Endodermal cell (in vitro differentiated cells): ENCODE results near the gene CLCA2. TPM values are rescaled to one million over a fixed set of nuclear protein-coding genes. Genes with fewer than 3 reads are reported as not detected.

ENCODE experiments used
- DNase-seq: peaks from one replicate; pipeline ENCODE4 v3.0.0-alpha.2; 2017
- H3K27ac ChIP-seq: 2 replicates; pipeline ENCODE4 v1.5.1; 2013; ENCODE audit warnings: mild to moderate bottlenecking, low read depth, low read length, moderate library complexity
- H3K27me3 ChIP-seq: 2 replicates; pipeline ENCODE4 v1.6.1; 2013; ENCODE audit warnings: mild to moderate bottlenecking, low read length, moderate library complexity; ENCODE audit not compliant: insufficient read depth, control insufficient read depth, poor library complexity, severe bottlenecking
- H3K36me3 ChIP-seq: 2 replicates; pipeline ENCODE4 v1.7.0; 2013; ENCODE audit warnings: mild to moderate bottlenecking, low read length, moderate library complexity; ENCODE audit not compliant: control insufficient read depth, insufficient read depth
- H3K4me1 ChIP-seq: one replicate; pipeline ENCODE4 v1.7.0; 2013; ENCODE audit warnings: low read length; ENCODE audit not compliant: control insufficient read depth, insufficient read depth
- H3K4me3 ChIP-seq: 2 replicates; pipeline ENCODE4 v1.5.1; 2013; ENCODE audit warnings: mild to moderate bottlenecking, low read length, moderate library complexity
- H3K9ac ChIP-seq: 2 replicates; pipeline ENCODE4 v1.6.1; 2013; ENCODE audit warnings: mild to moderate bottlenecking, low read length, moderate library complexity; ENCODE audit not compliant: poor library complexity, severe bottlenecking; ENCODE audit errors: extremely low read depth
- H3K9me3 ChIP-seq: 2 replicates; pipeline ENCODE4 v1.6.1; 2013; ENCODE audit warnings: mild to moderate bottlenecking, low read length, moderate library complexity; ENCODE audit not compliant: control insufficient read depth
- H3K27ac Mint-ChIP-seq: 2 replicates; pipeline ENCODE4 v1.8.0; 2020; ENCODE audit warnings: mixed read lengths
- H3K27me3 Mint-ChIP-seq: 2 replicates; pipeline ENCODE4 v1.8.0; 2021; ENCODE audit warnings: mild to moderate bottlenecking, mixed read lengths; ENCODE audit not compliant: insufficient read depth
- H3K36me3 Mint-ChIP-seq: 2 replicates; pipeline ENCODE4 v1.8.0; 2020; ENCODE audit warnings: low read depth, mixed read lengths
- H3K4me1 Mint-ChIP-seq: 2 replicates; pipeline ENCODE4 v1.8.0; 2020; ENCODE audit warnings: mixed read lengths
- H3K4me3 Mint-ChIP-seq: 2 replicates; pipeline ENCODE4 v1.8.0; 2020; ENCODE audit warnings: mild to moderate bottlenecking, moderate library complexity, mixed read lengths
- H3K9me3 Mint-ChIP-seq: 2 replicates; pipeline ENCODE4 v1.8.0; 2020; ENCODE audit warnings: mild to moderate bottlenecking, mixed read lengths
- CTCF ChIP-seq: fragments of 200-600 bp; sonication (generic); conservative IDR thresholded peaks from 2 replicates; pipeline ENCODE4 v1.5.0; 2021; ENCODE audit warnings: antibody characterized with exemption, mild to moderate bottlenecking
- WGBS, 2 experiments: methylation state at CpG; one replicate each; pipeline versions ENCODE4 v1.1.5 to v1.1.7; 2013; ENCODE audit warnings: missing lambda C conversion rate in 2 of 2, mixed read lengths in 1 of 2; ENCODE audit not compliant: insufficient coverage in 1 of 2, insufficient read length in 1 of 2; 5-methylcytosine and 5-hydroxymethylcytosine counted together
- long read RNA-seq, 4 experiments: library from polyadenylated mRNA in 2 of 4; library from RNA in 1 of 4; library from capped mRNA in 1 of 4; stranded (forward) in 3 of 4; unstranded in 1 of 4; transcript quantifications; one replicate each; pipeline ENCODE4 v2.0.0, GENCODE V29; 2020 to 2021; ENCODE audit warnings: inconsistent platforms in 1 of 4
- polyA plus RNA-seq, 2 experiments: library from polyadenylated mRNA; stranded (reverse); fragments of 50-300 nt; gene quantifications; one replicate each; pipeline ENCODE4 v1.2.3, GENCODE V29; 2013
- total RNA-seq, 2 donors: library from RNA; stranded (reverse); fragmentation: NEBNext Ultra II Directional in 1 of 2; extraction: Animal tissue kit (Norgen Biotek cat#: 25700) in 1 of 2; gene quantifications; 2 replicates in 1 of 2; 3 replicates in 1 of 2; pipeline ENCODE4 v1.2.1, GENCODE V29; 2021

CLCA2 gene, protein sequence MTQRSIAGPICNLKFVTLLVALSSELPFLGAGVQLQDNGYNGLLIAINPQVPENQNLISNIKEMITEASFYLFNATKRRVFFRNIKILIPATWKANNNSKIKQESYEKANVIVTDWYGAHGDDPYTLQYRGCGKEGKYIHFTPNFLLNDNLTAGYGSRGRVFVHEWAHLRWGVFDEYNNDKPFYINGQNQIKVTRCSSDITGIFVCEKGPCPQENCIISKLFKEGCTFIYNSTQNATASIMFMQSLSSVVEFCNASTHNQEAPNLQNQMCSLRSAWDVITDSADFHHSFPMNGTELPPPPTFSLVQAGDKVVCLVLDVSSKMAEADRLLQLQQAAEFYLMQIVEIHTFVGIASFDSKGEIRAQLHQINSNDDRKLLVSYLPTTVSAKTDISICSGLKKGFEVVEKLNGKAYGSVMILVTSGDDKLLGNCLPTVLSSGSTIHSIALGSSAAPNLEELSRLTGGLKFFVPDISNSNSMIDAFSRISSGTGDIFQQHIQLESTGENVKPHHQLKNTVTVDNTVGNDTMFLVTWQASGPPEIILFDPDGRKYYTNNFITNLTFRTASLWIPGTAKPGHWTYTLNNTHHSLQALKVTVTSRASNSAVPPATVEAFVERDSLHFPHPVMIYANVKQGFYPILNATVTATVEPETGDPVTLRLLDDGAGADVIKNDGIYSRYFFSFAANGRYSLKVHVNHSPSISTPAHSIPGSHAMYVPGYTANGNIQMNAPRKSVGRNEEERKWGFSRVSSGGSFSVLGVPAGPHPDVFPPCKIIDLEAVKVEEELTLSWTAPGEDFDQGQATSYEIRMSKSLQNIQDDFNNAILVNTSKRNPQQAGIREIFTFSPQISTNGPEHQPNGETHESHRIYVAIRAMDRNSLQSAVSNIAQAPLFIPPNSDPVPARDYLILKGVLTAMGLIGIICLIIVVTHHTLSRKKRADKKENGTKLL
- total RNA-seq = not detected
- not detected for polyA plus RNA-seq (2013, experiment 1 of 2)
- not detected for polyA plus RNA-seq (2013, experiment 2 of 2)
- long read RNA-seq, experiment 1 = 0 reads
- long read RNA-seq, experiment 2 = 0 reads
- long read RNA-seq, experiment 3 = 0 reads
- long read RNA-seq, experiment 4 = 0 reads

GRCh38 chr1:86423873-86424272 lies at the start of gene CLCA2:
TSS of gene CLCA2 (plus strand) at chr1:86424171. CDS start at chr1:86424248, 77 bp downstream.
- H3K36me3 Mint-ChIP-seq = no peaks in the 10 kb centered on the region

GRCh38 chr1:86375688-86376087 lies 48.3 kb upstream of the CLCA2 start:
- no peak overlapping the region for H3K9ac ChIP-seq
- no peak overlapping the region for H3K4me3 Mint-ChIP-seq
- no peak overlapping the region for H3K27ac ChIP-seq
- DNase-seq = no peak
- H3K36me3 Mint-ChIP-seq = peaks cover 64% of the 10 kb centered on the region
- no peaks in the 10 kb centered on the region for H3K4me1 ChIP-seq
- H3K27ac Mint-ChIP-seq = no peak overlapping the region
- 100% methylated on average over 1 of the region's 1 CpG; no CpG with 5 or more reads in 1 of the 2 experiments for WGBS, 2 experiments
- peaks cover 37% of the 10 kb centered on the region for H3K9me3 ChIP-seq
- no peak overlapping the region for H3K4me3 ChIP-seq
- peaks cover 62% of the 10 kb centered on the region for H3K36me3 ChIP-seq
- no peaks in the 10 kb centered on the region for H3K27me3 ChIP-seq
- TF ChIP-seq CTCF = no peak
- no peaks in the 10 kb centered on the region for H3K27me3 Mint-ChIP-seq
- H3K4me1 Mint-ChIP-seq = no peaks in the 10 kb centered on the region
- peaks cover 25% of the 10 kb centered on the region for H3K9me3 Mint-ChIP-seq

More at GRCh38 chr1:86423873-86424272, at the start of gene CLCA2:
- H3K27ac ChIP-seq = no peak within 1 kb of the TSS
- H3K27me3 Mint-ChIP-seq = no peaks in the 10 kb centered on the region
- H3K9ac ChIP-seq = no peak within 1 kb of the TSS
- no peak for DNase-seq
- H3K4me3 ChIP-seq = no peak within 1 kb of the TSS
- H3K9me3 Mint-ChIP-seq = no peaks in the 10 kb centered on the region
- no peak within 1 kb of the TSS for H3K4me3 Mint-ChIP-seq
- H3K27me3 ChIP-seq = peaks cover 7% of the 10 kb centered on the region
- H3K9me3 ChIP-seq = no peaks in the 10 kb centered on the region
- no peaks in the 10 kb centered on the region for H3K36me3 ChIP-seq
- no peak within 1 kb of the TSS for H3K27ac Mint-ChIP-seq
- peaks cover 2% of the 10 kb centered on the region for H3K4me1 Mint-ChIP-seq
- H3K4me1 ChIP-seq = no peaks in the 10 kb centered on the region
- no peak for TF ChIP-seq CTCF

DNA sequence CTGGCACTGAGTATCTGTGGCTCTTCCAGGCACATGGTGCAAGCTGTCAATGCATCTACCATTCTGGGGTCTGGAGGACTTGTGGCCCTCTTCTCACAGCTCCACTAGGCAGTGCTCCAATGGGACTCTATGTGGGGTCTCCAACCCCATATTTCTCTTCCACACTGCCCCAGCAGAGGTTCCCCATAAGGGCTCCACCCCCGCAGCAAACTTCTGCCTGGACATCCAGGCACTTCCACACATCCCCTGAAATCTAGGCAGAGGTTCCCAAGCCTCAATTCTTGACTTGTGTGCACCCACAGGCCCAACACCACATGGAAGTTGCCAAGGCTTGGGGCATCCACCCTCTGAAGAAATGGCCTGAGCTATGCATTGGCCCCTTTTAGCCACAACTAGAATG lies 46.6 kb upstream of the CLCA2 start:
- no peak overlapping the region for H3K27ac Mint-ChIP-seq
- H3K9me3 ChIP-seq = peaks cover 37% of the 10 kb centered on the region
- H3K9ac ChIP-seq = no peak overlapping the region
- H3K4me1 ChIP-seq = no peaks in the 10 kb centered on the region
- WGBS, 2 experiments = 95% methylated on average over 1 of the region's 1 CpG; no CpG with 5 or more reads in 1 of the 2 experiments
- no peak overlapping the region for H3K4me3 Mint-ChIP-seq
- H3K36me3 Mint-ChIP-seq = peaks cover 57% of the 10 kb centered on the region
- peak overlapping the region; percentile 39 for H3K4me3 ChIP-seq
- no peaks in the 10 kb centered on the region for H3K27me3 ChIP-seq
- peaks cover 66% of the 10 kb centered on the region for H3K36me3 ChIP-seq
- no peaks in the 10 kb centered on the region for H3K4me1 Mint-ChIP-seq
- H3K27me3 Mint-ChIP-seq = no peaks in the 10 kb centered on the region
- H3K9me3 Mint-ChIP-seq = peaks cover 25% of the 10 kb centered on the region
- TF ChIP-seq CTCF = no peak
- no peak overlapping the region for H3K27ac ChIP-seq
- peak; percentile 46 for DNase-seq
